Skeletal muscle tissue (tissue), 4 donors: ENCODE results near the gene C19orf47. TPM values are rescaled to one million over a fixed set of nuclear protein-coding genes. Genes with fewer than 3 reads are reported as not detected.

Experiments used
- H3K27ac ChIP-seq: one replicate; pipeline ENCODE4 v1.7.0; 2013; ENCODE audit warnings: mild to moderate bottlenecking, low read depth, low read length, inconsistent platforms
- H3K27me3 ChIP-seq, 3 donors: one replicate each; pipeline ENCODE4 v1.7.0; 2013; ENCODE audit warnings: low read length in 3 of 3; ENCODE audit not compliant: control insufficient read depth in 3 of 3, insufficient read depth in 3 of 3
- H3K36me3 ChIP-seq, 3 donors: one replicate each; pipeline ENCODE4 v1.7.0; 2013; ENCODE audit warnings: low read length in 3 of 3; ENCODE audit not compliant: control insufficient read depth in 3 of 3, insufficient read depth in 3 of 3
- H3K4me1 ChIP-seq, 3 donors: one replicate each; pipeline ENCODE4 v1.7.0; 2013; ENCODE audit warnings: low read length in 3 of 3, mild to moderate bottlenecking in 3 of 3; ENCODE audit not compliant: control insufficient read depth in 3 of 3, insufficient read depth in 3 of 3
- H3K4me3 ChIP-seq, 3 donors: one replicate each; pipeline ENCODE4 v1.7.0; 2013; ENCODE audit warnings: low read length in 3 of 3
- H3K9ac ChIP-seq, 3 donors: one replicate each; pipeline ENCODE4 v1.7.0; 2013; ENCODE audit warnings: low read length in 3 of 3, mild to moderate bottlenecking in 3 of 3, moderate library complexity in 2 of 3, low read depth in 1 of 3
- H3K9me3 ChIP-seq, 3 donors: one replicate each; pipeline ENCODE4 v1.7.0; 2013; ENCODE audit warnings: low read length in 3 of 3; ENCODE audit not compliant: control insufficient read depth in 3 of 3
- total RNA-seq: library from RNA; depleted of rRNA; stranded (reverse); fragments of >200 nt; gene quantifications from one replicate; pipeline ENCODE4 v1.2.3, GENCODE V29; 2014
- donor health status: Osteomylitis.

Gene C19orf47
- total RNA-seq, 1 donor from 2014 or later: 35.0 TPM

- Histone ChIP-seq H3K4me1 (peaks cover 0 to 2% (median 0%) of the 10 kb centered on the region in 3 donors), H3K9ac (no peak within 1 kb of the TSS), H3K36me3 (no peaks in the 10 kb centered on the region), H3K27me3 (no peaks in the 10 kb centered on the region), H3K27ac (no peak within 1 kb of the TSS), H3K9me3 (no peaks in the 10 kb centered on the region), H3K4me3 (no peak within 1 kb of the TSS)
Measured at GRCh38 chr19:40390084-40390742, 42.0 kb upstream of the C19orf47 start, which contains the start of gene HIPK4. Gene HIPK4, minus strand, starts transcription at chr19:40390181. Its CDS starts 279 bp downstream, at chr19:40389902.

- Histone ChIP-seq H3K4me1 (peaks cover 0 to 2% (median 0%) of the 10 kb centered on the region in 3 donors), H3K9ac (no peak overlapping the region), H3K36me3 (no peaks in the 10 kb centered on the region), H3K9me3 (no peaks in the 10 kb centered on the region), H3K4me3 (no peak overlapping the region), H3K27ac (no peak overlapping the region), H3K27me3 (no peaks in the 10 kb centered on the region)
Measured at GRCh38 chr19:40389404-40390083, 41.3 kb upstream of the C19orf47 start.

- Histone ChIP-seq H3K36me3 (no peaks in the 10 kb centered on the region), H3K9ac (no peak overlapping the region), H3K27ac (no peak overlapping the region), H3K4me3 (no peak overlapping the region), H3K9me3 (no peaks in the 10 kb centered on the region), H3K4me1 (peaks cover 0 to 2% (median 0%) of the 10 kb centered on the region in 3 donors), H3K27me3 (no peaks in the 10 kb centered on the region)
Measured at GRCh38 chr19:40388481-40388880, 40.3 kb upstream of the C19orf47 start.

- Histone ChIP-seq H3K27ac (no peak overlapping the region), H3K27me3 (no peaks in the 10 kb centered on the region), H3K9me3 (no peaks in the 10 kb centered on the region), H3K4me1 (no peaks in the 10 kb centered on the region), H3K9ac (no peak overlapping the region), H3K4me3 (no peak overlapping the region), H3K36me3 (no peaks in the 10 kb centered on the region)
Measured at GRCh38 chr19:40387155-40387554, 39.0 kb upstream of the C19orf47 start.

DNA sequence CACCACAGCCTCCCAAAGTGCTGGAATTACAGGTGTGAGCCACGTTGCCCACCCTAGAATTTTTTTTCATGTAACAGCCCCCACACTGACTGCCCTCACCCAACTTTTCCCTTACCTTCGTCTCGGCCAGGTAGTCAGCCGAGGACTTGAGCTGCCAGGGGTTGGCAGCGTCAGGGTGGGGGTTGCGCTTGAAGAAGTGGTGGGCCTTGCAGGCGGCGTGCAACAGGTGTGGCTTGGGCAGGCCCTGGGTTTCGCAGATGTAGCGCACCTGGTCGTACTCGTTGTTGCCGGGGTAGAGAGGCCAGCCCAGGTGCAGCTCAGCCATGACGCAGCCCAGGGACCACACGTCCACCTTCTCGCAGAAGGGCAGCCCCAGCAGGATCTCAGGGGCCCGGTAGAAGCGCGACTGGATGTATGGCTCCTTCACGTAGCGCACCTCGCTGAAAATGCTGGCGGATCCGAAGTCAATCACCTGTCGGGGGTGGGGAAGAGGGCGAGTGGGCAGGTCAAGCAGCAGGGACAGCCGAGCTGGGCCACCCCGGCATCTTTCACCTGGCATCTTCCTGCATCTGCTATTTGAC, 35.6 kb upstream of the C19orf47 start:
- Histone ChIP-seq H3K4me3 (no peak overlapping the region), H3K4me1 (no peaks in the 10 kb centered on the region), H3K36me3 (peaks cover 3 to 10% (median 6%) of the 10 kb centered on the region in 3 donors)

DNA sequence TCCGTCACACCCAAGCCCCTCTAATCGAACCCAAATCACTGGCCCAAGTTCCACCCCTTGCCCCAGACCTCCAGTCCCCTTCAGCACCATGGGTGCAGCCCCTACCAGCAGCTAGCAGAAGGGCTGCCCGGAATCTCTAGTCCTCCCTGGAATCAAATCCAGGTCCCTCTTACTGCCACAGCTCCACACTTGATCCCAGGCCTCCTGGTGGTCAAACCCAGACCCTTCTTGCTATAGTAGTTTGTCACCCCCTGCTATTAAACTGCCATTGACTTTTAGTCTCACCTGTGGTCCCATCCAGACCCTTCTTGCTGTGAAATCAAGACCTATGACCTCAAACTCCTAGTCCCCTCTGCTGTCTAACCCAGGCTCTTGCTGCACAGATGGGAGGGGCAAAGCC, 33.1 kb upstream of the C19orf47 start:
- Histone ChIP-seq H3K27ac (no peak overlapping the region), H3K36me3 (peaks cover 19 to 25% (median 21%) of the 10 kb centered on the region in 3 donors), H3K27me3 (no peaks in the 10 kb centered on the region), H3K4me3 (no peak overlapping the region), H3K9ac (no peak overlapping the region), H3K9me3 (no peaks in the 10 kb centered on the region), H3K4me1 (no peaks in the 10 kb centered on the region)

More for the DNA sequence above, 35.6 kb upstream of the C19orf47 start:
- Histone ChIP-seq H3K9me3 (no peaks in the 10 kb centered on the region), H3K9ac (no peak overlapping the region), H3K27ac (no peak overlapping the region), H3K27me3 (no peaks in the 10 kb centered on the region)

DNA sequence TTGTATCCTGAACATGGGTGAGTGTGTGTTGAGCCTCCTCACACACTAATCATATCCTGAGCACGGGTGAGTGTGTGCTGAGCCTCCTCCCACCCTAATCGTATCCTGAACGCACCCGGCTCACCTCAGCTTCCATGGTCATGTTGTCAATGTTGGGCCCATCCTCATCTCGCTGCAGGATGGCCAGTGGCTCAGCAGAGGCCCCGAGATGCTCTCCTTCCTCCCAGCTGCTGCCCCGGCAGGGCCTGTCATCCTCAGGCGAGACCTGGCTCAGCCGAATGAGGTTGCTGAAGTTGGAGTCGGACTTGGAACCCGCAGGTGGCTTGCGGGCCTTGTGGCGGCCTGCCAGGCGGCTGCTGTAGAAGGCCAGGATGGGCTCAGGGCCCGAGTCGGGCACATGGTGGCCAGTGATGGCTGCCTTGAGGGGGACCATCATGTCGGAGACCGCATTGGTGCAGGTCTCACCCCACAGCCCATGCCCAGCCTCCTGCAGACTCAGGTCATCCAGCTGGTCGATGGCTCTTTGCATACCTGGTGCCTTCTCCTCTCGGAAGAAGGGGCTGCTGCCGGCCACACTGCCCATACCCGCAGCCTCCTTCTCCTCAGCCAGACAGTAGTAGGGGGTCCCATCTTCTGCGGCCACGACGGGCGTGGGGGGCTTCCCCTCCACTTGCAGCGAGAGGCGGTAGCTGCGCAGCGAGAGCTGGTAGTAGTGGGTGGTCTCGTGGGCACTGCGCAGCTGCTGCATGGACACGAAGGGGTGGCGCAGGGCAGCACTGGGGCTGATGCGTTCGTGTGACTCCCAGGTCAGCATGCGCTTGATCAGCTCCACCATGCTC, 32.2 kb upstream of the C19orf47 start:
- no peak overlapping the region for H3K4me3 ChIP-seq
- no peaks in the 10 kb centered on the region for H3K27me3 ChIP-seq
- peaks cover 22 to 29% (median 23%) of the 10 kb centered on the region in 3 donors for H3K36me3 ChIP-seq
- H3K9me3 ChIP-seq: no peaks in the 10 kb centered on the region
- no peaks in the 10 kb centered on the region for H3K4me1 ChIP-seq
- no peak overlapping the region for H3K9ac ChIP-seq
- H3K27ac ChIP-seq: no peak overlapping the region

DNA sequence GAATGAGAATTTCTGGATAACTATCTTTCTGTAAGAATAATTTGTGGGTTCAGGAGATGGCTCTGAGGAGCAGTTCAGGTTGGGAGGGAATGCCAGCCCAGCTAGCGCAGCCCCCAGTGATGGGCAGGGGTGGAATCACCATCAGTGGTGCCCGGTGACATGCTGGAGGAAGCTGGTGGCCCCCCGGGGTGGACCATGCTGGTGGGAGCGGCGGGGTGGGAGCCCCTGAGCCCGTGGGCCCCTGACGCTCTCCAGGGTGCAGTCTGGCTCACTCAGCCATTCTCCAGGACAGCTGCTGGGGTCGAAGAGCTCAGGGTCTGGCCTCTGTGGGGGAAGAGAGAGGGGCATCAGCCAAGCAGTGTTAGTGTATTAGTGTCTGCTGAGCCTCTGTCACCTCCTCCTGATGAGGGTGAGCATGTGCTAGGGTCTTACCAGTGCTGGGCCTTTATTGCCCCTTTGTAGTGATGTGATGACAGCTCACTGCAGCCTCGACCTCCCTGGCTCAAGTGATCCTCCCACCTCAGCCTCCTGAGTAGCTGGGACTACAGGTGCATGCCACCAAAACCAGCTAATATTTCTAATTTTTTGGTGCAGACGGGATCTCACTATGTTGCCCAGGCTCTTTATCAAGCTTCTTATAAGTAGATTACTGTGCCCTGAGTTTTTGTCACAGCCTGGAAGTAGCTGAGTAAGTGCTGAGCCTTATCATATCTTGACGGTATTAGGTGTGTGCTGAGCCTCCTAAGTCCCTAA, 31.4 kb upstream of the C19orf47 start:
- Histone ChIP-seq H3K9me3 (no peaks in the 10 kb centered on the region), H3K4me1 (no peaks in the 10 kb centered on the region), H3K4me3 (no peak overlapping the region), H3K9ac (no peak overlapping the region), H3K36me3 (peaks cover 22 to 30% (median 25%) of the 10 kb centered on the region in 3 donors), H3K27ac (no peak overlapping the region), H3K27me3 (no peaks in the 10 kb centered on the region)

DNA sequence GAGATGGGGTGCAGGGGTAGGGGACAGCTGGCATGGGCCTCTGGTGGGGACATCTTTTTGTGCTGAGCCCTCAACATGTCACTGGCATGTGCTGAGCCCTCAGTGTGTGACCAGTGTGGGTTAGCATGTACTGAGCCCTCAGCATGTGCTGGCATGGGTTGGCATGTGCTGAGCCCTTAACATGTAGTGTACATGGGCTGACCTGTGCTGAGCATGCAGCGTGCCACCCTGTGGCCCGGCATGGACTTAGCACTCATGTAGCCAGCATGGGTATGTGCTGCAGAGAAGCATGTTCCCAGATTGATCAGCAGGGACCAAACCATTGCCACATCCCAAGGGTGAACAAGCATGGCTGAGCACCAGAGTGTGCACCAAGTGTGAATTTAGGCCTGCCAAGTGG, 30.3 kb upstream of the C19orf47 start:
- Histone ChIP-seq H3K9ac (no peak overlapping the region), H3K4me3 (no peak overlapping the region), H3K36me3 (peaks cover 28 to 38% (median 33%) of the 10 kb centered on the region in 3 donors), H3K4me1 (no peaks in the 10 kb centered on the region), H3K9me3 (no peaks in the 10 kb centered on the region), H3K27me3 (no peaks in the 10 kb centered on the region), H3K27ac (no peak overlapping the region)
